OCI-LY3 (cell line): ENCODE results near the gene DDX17.

Experiments used
- H2AFZ ChIP-seq: fragments of 200-600, 300-600 bp; shearing (Covaris generic); 2 replicates; pipeline ENCODE4 v1.6.0; 2014; ENCODE audit warnings: antibody characterized with exemption, low read depth, low read length
- H3K27ac ChIP-seq: fragments of 200-600, 300-600 bp; sonication (generic); 2 replicates; pipeline ENCODE4 v1.5.1; 2014; ENCODE audit warnings: mild to moderate bottlenecking, low read length, moderate library complexity, mixed read lengths
- H3K27me3 ChIP-seq: fragments of 200-600, 300-600 bp; sonication (generic); 2 replicates; pipeline ENCODE4 v1.6.1; 2014; ENCODE audit warnings: low read depth, low read length, mixed read lengths
- H3K36me3 ChIP-seq: fragments of 200-600, 300-600 bp; sonication (generic); replicated peaks from 2 replicates; pipeline ENCODE3; 2014; ENCODE audit warnings: low read depth, low read length, mixed read lengths
- H3K4me1 ChIP-seq: fragments of 300-600, 200-600 bp; sonication (generic); 2 replicates; pipeline ENCODE4 v1.6.1; 2014; ENCODE audit warnings: low read length, mixed read lengths
- H3K4me2 ChIP-seq: fragments of 200-600, 300-600 bp; sonication (generic); 2 replicates; pipeline ENCODE4 v1.6.1; 2014; ENCODE audit warnings: low read length, mixed read lengths
- H3K4me3 ChIP-seq: fragments of 300-600, 200-600 bp; sonication (generic); 2 replicates; pipeline ENCODE4 v1.5.1; 2014; ENCODE audit warnings: antibody characterized with exemption, mild to moderate bottlenecking, low read length, moderate library complexity
- H3K79me2 ChIP-seq: fragments of 300-600, 200-600 bp; shearing (Covaris generic); 2 replicates; pipeline ENCODE4 v1.6.1; 2014; ENCODE audit warnings: mild to moderate bottlenecking, low read length, mixed read lengths
- H3K9ac ChIP-seq: fragments of 300-600, 200-600 bp; shearing (Covaris generic); 2 replicates; pipeline ENCODE4 v1.6.0; 2014; ENCODE audit warnings: mild to moderate bottlenecking, low read length, moderate library complexity
- H3K9me3 ChIP-seq: fragments of 200-600, 300-600 bp; shearing (Covaris generic); 2 replicates; pipeline ENCODE4 v1.6.1; 2014; ENCODE audit warnings: low read length, mixed read lengths; ENCODE audit not compliant: insufficient read depth
- H4K20me1 ChIP-seq: fragments of 200-600, 300-600 bp; sonication (generic); 2 replicates; pipeline ENCODE4 v1.6.1; 2016; ENCODE audit warnings: low read length, mixed read lengths; ENCODE audit not compliant: insufficient read depth
- EZH2phosphoT487 ChIP-seq: fragments of 200-600 bp; shearing (Covaris generic); IDR thresholded peaks from 2 replicates; pipeline ENCODE4 v1.6.1; 2018; ENCODE audit warnings: antibody characterized with exemption, mixed run types, low read depth
- TF ChIP-seq, protein P1 (sequence below): fragments of 200-600, 300-600 bp; sonication (generic); IDR thresholded peaks from 2 replicates; pipeline ENCODE4 v1.5.1; 2014; ENCODE audit warnings: antibody characterized with exemption, low read length, low read depth

DDX17 gene

DNA sequence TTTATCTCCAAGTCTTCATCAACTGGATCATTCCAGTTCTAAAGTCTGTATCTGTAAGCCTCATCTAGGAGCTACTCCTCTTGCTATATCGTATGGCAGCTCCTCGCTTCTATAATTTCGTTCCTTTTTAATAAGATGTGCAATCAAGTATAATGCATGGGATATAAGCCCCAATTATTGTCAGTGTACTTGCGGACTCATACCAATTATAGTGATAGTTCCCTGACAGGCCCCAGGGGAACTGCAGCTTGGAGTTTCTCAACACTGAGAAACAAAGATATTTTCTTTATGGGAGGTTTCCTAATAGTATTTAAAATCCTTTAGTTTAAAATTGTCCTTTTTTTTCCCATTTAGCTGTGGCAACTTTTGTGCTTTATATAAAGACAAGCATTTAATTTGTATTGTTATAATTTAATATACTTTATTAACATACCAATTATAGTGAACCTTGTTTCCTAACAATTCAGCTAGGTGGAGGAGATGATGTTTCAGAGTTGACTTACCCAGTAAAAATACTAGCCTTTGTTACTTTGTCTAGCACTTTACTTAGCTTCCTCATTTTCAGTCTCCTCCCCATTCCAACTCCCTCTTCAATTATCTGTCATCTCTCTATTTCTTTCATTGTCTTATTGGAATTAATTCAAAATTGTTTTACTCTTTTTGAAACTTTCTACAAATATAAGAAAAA is 25.3 kb upstream of the DDX17 start:
- TF ChIP-seq EZH2phosphoT487: no peak
- TF ChIP-seq, protein P1, sequence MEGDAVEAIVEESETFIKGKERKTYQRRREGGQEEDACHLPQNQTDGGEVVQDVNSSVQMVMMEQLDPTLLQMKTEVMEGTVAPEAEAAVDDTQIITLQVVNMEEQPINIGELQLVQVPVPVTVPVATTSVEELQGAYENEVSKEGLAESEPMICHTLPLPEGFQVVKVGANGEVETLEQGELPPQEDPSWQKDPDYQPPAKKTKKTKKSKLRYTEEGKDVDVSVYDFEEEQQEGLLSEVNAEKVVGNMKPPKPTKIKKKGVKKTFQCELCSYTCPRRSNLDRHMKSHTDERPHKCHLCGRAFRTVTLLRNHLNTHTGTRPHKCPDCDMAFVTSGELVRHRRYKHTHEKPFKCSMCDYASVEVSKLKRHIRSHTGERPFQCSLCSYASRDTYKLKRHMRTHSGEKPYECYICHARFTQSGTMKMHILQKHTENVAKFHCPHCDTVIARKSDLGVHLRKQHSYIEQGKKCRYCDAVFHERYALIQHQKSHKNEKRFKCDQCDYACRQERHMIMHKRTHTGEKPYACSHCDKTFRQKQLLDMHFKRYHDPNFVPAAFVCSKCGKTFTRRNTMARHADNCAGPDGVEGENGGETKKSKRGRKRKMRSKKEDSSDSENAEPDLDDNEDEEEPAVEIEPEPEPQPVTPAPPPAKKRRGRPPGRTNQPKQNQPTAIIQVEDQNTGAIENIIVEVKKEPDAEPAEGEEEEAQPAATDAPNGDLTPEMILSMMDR: no peak
- Histone ChIP-seq H3K4me3 (no peak overlapping the region), H2AFZ (no peak overlapping the region)

DNA sequence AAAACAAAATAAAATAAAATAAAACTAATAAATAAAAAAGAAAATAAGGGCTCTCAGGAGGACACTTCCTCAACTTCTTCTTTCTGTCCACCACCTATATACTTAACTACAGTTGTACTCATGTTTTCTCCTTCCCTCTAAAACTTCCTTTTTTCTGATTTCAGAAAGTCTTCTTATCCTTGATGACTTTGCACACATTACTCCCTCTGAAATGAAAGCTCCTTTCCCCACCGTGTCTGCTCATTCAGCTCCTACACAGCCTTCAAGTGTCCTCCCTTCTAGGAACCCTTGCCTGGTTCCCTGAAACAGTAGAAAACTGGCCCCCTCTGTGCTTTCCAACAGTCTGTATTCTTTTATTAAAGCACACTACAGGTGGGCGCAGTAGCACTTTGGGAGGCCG is 18.3 kb upstream of the DDX17 start:
- H3K4me1 ChIP-seq: no peaks in the 10 kb centered on the region
- no peak overlapping the region for H3K27ac ChIP-seq
- no peak overlapping the region for H3K4me2 ChIP-seq
- H3K79me2 ChIP-seq: no peaks in the 10 kb centered on the region
- H3K9me3 ChIP-seq: no peaks in the 10 kb centered on the region
- H4K20me1 ChIP-seq: no peaks in the 10 kb centered on the region
- no peak overlapping the region for H3K4me3 ChIP-seq
- TF ChIP-seq, protein P1: no peak
- TF ChIP-seq EZH2phosphoT487: no peak
- no peaks in the 10 kb centered on the region for H3K27me3 ChIP-seq
- no peaks in the 10 kb centered on the region for H3K36me3 ChIP-seq
- no peak overlapping the region for H3K9ac ChIP-seq
- no peak overlapping the region for H2AFZ ChIP-seq

More for the DNA sequence above, 25.3 kb upstream of the DDX17 start:
- 0 out of 2 replicates have a peak overlapping the region, but pooled peaks have one; percentile 2 for H3K4me2 ChIP-seq
- no peaks in the 10 kb centered on the region for H3K9me3 ChIP-seq
- H4K20me1 ChIP-seq: no peaks in the 10 kb centered on the region
- no peaks in the 10 kb centered on the region for H3K36me3 ChIP-seq
- H3K9ac ChIP-seq: no peak overlapping the region
- H3K27ac ChIP-seq: no peak overlapping the region
- no peaks in the 10 kb centered on the region for H3K79me2 ChIP-seq
- H3K27me3 ChIP-seq: no peaks in the 10 kb centered on the region
- H3K4me1 ChIP-seq: peaks cover 5% of the 10 kb centered on the region

DNA sequence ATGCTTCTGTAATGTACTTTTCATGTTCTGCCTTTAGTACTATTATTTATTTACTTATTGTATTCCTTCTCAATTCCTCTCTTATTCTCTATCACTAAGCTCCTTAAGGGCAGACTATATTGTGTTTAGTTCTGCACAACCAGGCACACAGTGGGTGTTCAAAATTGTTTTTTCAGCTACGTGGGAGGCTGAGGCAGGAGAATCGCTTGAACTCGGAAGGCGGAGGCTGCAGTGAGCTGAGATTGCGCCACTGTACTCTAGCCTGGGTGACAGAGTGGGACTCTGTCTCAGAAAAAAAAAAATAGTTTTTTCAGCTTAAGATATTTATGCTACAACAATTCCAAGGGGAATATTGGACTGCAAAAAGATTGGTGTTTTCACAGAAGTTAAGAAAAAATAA is 17.4 kb upstream of the DDX17 start:
- no peaks in the 10 kb centered on the region for H4K20me1 ChIP-seq
- no peaks in the 10 kb centered on the region for H3K27me3 ChIP-seq
- no peak overlapping the region for H2AFZ ChIP-seq
- no peaks in the 10 kb centered on the region for H3K36me3 ChIP-seq
- H3K4me1 ChIP-seq: no peaks in the 10 kb centered on the region
- no peak overlapping the region for H3K4me2 ChIP-seq
- no peak overlapping the region for H3K4me3 ChIP-seq
- no peaks in the 10 kb centered on the region for H3K79me2 ChIP-seq
- no peak for TF ChIP-seq EZH2phosphoT487
- TF ChIP-seq, protein P1: no peak
- no peaks in the 10 kb centered on the region for H3K9me3 ChIP-seq
- H3K9ac ChIP-seq: no peak overlapping the region
- no peak overlapping the region for H3K27ac ChIP-seq

DNA sequence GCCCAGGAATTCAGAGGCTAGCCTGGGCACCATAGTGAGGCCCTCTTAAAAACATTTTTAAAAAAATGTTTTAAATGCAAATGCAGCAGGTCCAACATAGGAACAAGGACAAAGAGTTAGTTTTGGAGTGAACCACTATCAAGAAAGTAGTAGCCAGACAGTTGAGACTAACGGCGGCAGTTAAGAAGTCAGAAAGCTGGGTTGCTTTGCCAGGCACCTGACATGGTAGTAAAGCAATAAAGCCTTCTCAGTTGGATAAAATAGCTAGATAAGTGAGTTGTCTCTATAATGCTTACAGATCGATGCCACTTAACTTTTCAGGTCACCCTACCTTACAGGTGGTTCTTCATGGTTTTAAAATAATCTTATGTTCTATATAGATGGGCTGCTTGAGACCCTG is 16.9 kb upstream of the DDX17 start:
- no peak overlapping the region for H3K4me2 ChIP-seq
- H4K20me1 ChIP-seq: no peaks in the 10 kb centered on the region
- no peak for TF ChIP-seq EZH2phosphoT487
- TF ChIP-seq, protein P1: no peak
- no peaks in the 10 kb centered on the region for H3K27me3 ChIP-seq
- H2AFZ ChIP-seq: no peak overlapping the region
- H3K27ac ChIP-seq: no peak overlapping the region
- H3K9me3 ChIP-seq: no peaks in the 10 kb centered on the region
- no peaks in the 10 kb centered on the region for H3K36me3 ChIP-seq
- H3K4me1 ChIP-seq: no peaks in the 10 kb centered on the region
- H3K79me2 ChIP-seq: no peaks in the 10 kb centered on the region
- no peak overlapping the region for H3K4me3 ChIP-seq
- H3K9ac ChIP-seq: no peak overlapping the region
